ENCODE data around the gene AGFG1. TPM values are rescaled to one million over a fixed set of nuclear protein-coding genes. Genes with fewer than 3 reads are reported as not detected.
"Not testable (repeated sequence)": the region's sequence is repeated elsewhere in the genome, so short reads cannot be mapped to it uniquely, and the experiment has no call there.

The AGFG1 gene
- total RNA-seq, 1 experiment from 2014 or later: 122 TPM

- H3K36me3 ChIP-seq: no peaks in the 10 kb centered on the region
- no peak overlapping the region for H3K4me3 ChIP-seq
- DNase-seq (ENCODE audit: low read depth in 1 of 2, low spot score in 2 of 2): no peak
- no peaks in the 10 kb centered on the region for H3K4me1 ChIP-seq (replicated peaks)
- no peaks in the 10 kb centered on the region for H3K9me3 ChIP-seq (replicated peaks)
- H3K27me3 ChIP-seq (replicated peaks): no peaks in the 10 kb centered on the region; the same call in none of the 2 replicates
- H3K27ac ChIP-seq: no peak overlapping the region
These were observed 126.0 kb downstream of the AGFG1 start for GRCh38 chr2:227597998-227598397.

GRCh38 chr2:227598835-227599503, 127.0 kb downstream of the AGFG1 start, which contains the start of gene SCYGR2:
TSS of gene SCYGR2 (plus strand) at chr2:227598893. CDS start at chr2:227598893, 0 bp downstream.
- not testable (repeated sequence) for H3K27me3 ChIP-seq (replicated peaks); H3K36me3 ChIP-seq; H3K9me3 ChIP-seq (replicated peaks); H3K4me1 ChIP-seq (replicated peaks); H3K4me3 ChIP-seq; DNase-seq (ENCODE audit: low read depth in 1 of 2, low spot score in 2 of 2); H3K27ac ChIP-seq

DNA sequence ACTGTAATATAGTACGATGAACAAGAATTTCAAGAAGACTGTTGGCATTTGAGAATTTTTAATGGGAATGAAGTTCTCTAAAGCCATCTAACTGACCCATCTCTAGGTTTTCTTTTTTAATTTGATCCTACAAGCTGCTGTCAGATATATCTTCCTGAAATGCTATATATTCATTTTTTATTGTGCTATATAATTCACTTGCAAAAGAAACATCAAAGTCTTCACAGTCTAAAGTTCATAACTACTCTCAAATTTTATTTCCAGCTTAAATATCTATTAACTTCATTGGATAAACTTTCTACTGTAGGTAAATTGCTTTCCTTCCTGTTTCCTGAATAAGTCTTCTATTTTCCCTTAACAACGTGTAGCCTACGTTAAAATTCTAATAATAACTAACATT, 130.4 kb downstream of the AGFG1 start:
- Histone ChIP-seq H3K36me3 (no peaks in the 10 kb centered on the region), H3K4me1 (replicated peaks) (no peaks in the 10 kb centered on the region), H3K27me3 (replicated peaks) (no peaks in the 10 kb centered on the region; the same call in none of the 2 replicates), H3K9me3 (replicated peaks) (no peaks in the 10 kb centered on the region), H3K27ac (no peak overlapping the region), H3K4me3 (no peak overlapping the region)
- DNase-seq (ENCODE audit: low read depth in 1 of 2, low spot score in 2 of 2): no peak

GRCh38 chr2:227606476-227606875, 134.5 kb downstream of the AGFG1 start:
- DNase-seq (ENCODE audit: low read depth in 1 of 2, low spot score in 2 of 2): no peak
- Histone ChIP-seq H3K36me3 (no peaks in the 10 kb centered on the region), H3K27me3 (replicated peaks) (no peaks in the 10 kb centered on the region; the same call in 1 of the 2 replicates), H3K4me1 (replicated peaks) (no peaks in the 10 kb centered on the region), H3K27ac (no peak overlapping the region), H3K4me3 (no peak overlapping the region), H3K9me3 (replicated peaks) (no peaks in the 10 kb centered on the region)

DNA sequence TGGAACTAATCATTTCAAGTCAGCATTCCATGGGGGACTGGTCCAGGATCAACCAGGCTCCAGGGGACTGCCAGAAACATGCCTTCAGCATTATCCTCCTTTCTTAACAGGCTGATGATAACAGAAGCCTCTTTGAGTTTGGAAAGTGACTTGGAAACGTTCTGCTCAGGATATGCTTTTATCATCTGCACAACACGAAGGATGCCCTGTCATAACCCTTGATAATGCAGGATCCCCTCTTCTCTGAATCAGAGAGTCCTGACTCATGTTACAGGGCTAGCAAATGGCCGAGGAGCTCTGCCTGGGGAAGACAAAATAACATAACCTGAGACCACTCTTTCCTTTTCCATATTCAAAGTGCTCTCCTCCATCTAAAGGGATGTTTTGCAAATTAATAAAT, 136.0 kb downstream of the AGFG1 start:
- no peak overlapping the region for H3K27ac ChIP-seq
- no peak overlapping the region for H3K4me3 ChIP-seq
- H3K4me1 ChIP-seq (replicated peaks): no peaks in the 10 kb centered on the region
- no peaks in the 10 kb centered on the region for H3K36me3 ChIP-seq
- no peak for DNase-seq (ENCODE audit: low read depth in 1 of 2, low spot score in 2 of 2)
- no peaks in the 10 kb centered on the region for H3K9me3 ChIP-seq (replicated peaks)
- no peaks in the 10 kb centered on the region for H3K27me3 ChIP-seq (replicated peaks)

DNA sequence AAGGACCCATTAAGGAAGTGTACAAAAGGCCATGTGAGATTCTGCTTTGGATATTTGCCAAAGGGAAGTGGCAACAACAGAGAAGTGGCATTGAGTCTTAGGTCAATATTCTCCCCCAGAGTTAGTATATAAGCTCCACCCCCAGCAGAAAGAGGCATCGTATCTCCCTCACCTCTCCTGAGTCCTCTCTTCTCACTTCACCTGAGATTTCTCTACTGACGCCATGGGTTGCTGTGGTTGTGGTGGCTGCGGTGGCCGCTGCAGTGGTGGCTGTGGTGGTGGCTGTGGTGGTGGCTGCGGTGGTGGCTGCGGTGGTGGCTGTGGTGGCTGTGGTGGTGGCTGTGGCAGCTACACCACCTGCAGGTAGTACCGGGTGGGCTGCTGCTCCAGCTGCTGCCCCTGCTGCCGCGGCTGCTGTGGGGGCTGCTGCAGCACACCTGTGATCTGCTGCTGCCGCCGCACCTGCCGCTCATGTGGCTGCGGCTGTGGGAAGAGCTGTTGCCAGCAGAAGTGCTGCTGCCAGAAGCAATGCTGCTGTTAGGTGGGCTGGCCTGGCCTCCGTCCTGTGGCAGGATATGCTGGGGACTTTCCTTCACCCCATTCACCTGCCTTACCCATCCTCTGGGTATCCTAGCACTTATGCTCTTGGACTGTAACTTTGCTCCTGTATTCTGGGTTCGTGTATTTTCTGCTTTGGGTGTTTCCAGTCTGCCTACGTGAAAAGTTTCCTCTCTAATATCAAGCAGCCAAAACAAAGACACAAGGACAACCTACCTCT, 136.8 kb downstream of the AGFG1 start:
- Histone ChIP-seq H3K27ac (no peak overlapping the region), H3K4me1 (replicated peaks) (no peaks in the 10 kb centered on the region), H3K36me3 (no peaks in the 10 kb centered on the region), H3K4me3 (no peak overlapping the region), H3K27me3 (replicated peaks) (no peaks in the 10 kb centered on the region), H3K9me3 (replicated peaks) (no peaks in the 10 kb centered on the region)
- no peak for DNase-seq (ENCODE audit: low read depth in 1 of 2, low spot score in 2 of 2)

DNA sequence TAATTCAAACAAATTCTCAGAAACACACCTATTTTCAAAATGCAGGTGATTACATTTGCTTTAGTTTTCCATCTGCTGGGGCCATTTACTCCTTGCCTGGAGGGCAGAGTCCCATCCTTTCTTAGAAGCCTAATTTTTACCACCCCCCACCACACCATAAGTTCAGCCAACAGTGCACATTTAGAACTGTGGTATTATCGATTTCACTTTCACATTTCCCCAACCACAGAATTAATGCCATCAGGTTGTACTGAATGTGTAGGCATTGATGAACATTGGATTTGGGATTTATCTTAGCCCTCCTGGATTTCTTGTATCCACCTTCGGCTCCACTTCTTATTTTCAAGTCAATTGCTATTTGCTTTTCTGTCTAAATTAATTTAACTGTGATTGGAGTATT, 138.2 kb downstream of the AGFG1 start:
- no peaks in the 10 kb centered on the region for H3K9me3 ChIP-seq (replicated peaks)
- no peaks in the 10 kb centered on the region for H3K4me1 ChIP-seq (replicated peaks)
- H3K4me3 ChIP-seq: no peak overlapping the region
- no peaks in the 10 kb centered on the region for H3K36me3 ChIP-seq
- no peak overlapping the region for H3K27ac ChIP-seq
- no peaks in the 10 kb centered on the region for H3K27me3 ChIP-seq (replicated peaks)
- DNase-seq (ENCODE audit: low read depth in 1 of 2, low spot score in 2 of 2): no peak

Other genes with a start within 250 kb of the AGFG1 start
- gene MFF, start 146.9 kb upstream of the AGFG1 start, total RNA-seq (2014; rRNA removed; shearing (Covaris generic)): 99.4 and 112 TPM in 2 replicates
- gene TM4SF20, start 92.8 kb upstream of the AGFG1 start, total RNA-seq (2014; rRNA removed; shearing (Covaris generic)): not detected in 2 replicates
- gene SCYGR1, start 84.2 kb upstream of the AGFG1 start, total RNA-seq (2014; rRNA removed; shearing (Covaris generic)): not detected in 2 replicates
- gene SCYGR2, start 126.7 kb downstream of the AGFG1 start, total RNA-seq (2014; rRNA removed; shearing (Covaris generic)): not detected in 2 replicates
- gene SCYGR3, start 142.7 kb downstream of the AGFG1 start, total RNA-seq (2014; rRNA removed; shearing (Covaris generic)): not detected in 2 replicates
- not detected in 2 replicates for gene SCYGR4, start 145.3 kb downstream of the AGFG1 start, total RNA-seq (2014; rRNA removed; shearing (Covaris generic))
- gene SCYGR5, start 194.6 kb downstream of the AGFG1 start, total RNA-seq (2014; rRNA removed; shearing (Covaris generic)): not detected in 2 replicates
- gene SLC19A3, start 245.9 kb downstream of the AGFG1 start, total RNA-seq (2014; rRNA removed; shearing (Covaris generic)): not detected in 2 replicates